Activated gamma-delta T cell treated with Interleukin-2 at 50 U/mL for 16 hours (primary cell): ENCODE results near the gene AK5.
"Not testable (repeated sequence)": the region's sequence is repeated elsewhere in the genome, so short reads cannot be mapped to it uniquely, and the experiment has no call there.

ENCODE experiments used
- DNase-seq: peaks from one replicate; pipeline ENCODE4 v3.0.0-alpha.2; 2020

Gene AK5

DNA sequence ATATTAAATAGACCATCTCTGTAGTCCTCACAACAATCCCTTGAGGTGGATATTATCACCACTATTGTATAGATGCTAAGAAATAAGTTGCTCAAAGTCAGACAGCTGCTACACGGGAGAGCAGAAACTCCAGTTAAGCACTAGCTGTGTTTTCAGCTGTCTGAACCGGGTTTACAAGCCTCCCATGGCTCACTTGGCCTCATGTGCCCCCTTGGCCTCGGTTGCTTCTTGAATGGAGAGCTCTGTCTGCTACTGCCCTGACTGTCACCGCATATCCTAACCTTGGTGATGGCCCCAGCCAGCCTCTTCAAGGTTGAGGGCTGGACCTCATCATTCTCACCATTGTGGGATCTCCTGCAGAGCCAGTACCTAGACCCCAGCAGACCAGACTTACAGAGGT is 123.4 kb downstream of the AK5 start:
- DNase-seq, result no peak

DNA sequence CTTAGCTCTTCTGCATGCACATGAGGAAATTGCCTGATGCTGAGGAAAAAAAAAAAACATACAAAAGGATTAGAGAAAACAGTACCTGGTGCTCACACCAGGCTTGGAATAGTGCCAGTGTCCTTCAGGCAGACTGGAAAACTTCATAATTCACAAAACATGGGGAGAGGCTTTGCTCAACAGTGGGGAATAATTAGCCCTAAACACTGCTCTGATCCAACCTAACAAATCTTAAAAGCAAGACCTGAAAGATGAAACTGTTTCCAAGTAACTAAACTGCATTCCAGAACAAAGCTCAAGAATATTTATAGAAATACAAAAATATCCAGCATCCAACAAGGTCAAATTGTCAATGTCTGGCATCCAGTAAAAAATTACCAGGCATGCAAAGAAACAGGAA is 124.8 kb downstream of the AK5 start:
- no peak for DNase-seq

DNA sequence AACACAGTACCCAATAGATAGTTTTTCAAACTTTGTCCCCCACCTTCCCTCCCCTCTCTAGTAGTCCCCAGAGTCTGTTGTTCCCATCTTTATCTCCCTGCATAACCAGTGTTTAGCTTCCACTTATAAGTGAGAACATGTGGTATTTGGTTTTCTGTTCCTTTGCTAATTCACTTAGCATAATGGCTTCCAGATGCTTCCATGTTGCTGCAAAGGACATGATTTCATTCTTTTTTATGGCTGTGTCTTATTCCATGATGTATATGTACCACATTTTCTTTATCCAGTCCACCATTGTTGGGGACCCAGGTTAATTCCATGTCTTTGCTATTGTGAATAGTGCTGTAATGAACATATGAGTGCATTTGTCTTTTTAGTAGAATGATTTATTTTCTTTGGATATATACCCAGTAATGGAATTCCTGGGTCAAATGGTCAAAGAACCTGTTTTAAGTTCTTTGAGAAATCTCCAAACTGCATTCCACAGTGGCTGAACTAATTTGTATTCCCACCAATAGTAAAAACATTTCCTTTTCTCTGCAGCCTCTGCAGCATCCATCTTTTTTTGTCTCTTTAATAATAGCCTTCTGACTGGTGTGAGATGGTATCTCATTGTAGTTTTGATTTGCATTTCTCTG is 126.0 kb downstream of the AK5 start:
- DNase-seq, result no peak

DNA sequence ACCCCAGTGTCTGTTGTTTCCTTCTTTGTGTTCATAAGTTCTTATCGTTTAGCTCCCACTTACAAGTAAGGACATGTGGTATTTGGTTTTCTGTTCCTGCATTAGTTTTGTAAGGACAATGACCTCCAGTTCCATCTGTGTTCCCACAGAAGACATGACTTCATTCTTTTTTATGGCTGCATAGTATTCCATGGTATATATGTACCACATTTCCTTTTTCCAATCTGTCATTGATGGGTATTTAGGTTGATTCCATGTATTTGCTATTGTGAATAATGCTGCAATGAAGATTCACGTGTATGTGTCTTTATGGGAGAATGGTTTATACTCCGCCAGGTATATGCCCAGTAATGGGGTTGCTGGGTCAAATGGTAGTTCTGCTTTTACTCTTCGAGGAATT is 127.1 kb downstream of the AK5 start:
- not testable (repeated sequence) for DNase-seq

DNA sequence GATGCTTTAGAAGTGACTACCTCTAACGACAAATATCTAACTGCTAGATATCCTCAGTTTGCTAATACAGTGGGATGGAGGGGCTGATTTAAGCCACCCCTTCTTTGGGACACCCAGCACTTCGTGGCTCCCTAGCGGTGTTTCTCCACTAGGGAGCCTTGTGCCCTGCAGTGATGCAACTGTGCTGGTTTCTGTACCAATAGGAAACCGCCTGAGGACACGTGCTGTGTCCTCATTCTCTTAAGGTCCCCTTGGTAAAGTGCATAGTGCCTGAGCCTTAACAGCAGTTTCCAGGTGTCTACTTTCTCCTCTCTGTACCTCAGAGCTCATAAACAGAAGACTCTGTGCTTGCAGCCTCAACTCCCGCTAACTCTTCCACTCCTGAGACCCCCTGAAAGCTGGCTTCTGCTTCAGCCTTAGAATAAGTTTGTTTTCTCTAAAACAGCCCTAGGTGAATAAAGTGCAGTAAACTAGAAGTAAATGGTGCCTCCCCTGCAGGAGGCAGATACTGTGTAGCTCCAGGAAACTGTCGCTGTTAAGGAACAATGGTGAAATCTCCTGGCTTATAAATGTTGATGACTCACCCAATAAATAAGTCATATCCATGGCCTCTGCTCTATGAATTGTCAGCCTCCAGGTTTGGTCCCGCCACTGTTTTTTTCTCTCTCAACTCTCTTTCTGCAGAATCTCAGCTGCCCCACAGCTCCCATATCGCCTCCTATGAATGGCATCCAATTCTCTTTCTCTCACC is 130.4 kb downstream of the AK5 start:
- DNase-seq, result no peak

DNA sequence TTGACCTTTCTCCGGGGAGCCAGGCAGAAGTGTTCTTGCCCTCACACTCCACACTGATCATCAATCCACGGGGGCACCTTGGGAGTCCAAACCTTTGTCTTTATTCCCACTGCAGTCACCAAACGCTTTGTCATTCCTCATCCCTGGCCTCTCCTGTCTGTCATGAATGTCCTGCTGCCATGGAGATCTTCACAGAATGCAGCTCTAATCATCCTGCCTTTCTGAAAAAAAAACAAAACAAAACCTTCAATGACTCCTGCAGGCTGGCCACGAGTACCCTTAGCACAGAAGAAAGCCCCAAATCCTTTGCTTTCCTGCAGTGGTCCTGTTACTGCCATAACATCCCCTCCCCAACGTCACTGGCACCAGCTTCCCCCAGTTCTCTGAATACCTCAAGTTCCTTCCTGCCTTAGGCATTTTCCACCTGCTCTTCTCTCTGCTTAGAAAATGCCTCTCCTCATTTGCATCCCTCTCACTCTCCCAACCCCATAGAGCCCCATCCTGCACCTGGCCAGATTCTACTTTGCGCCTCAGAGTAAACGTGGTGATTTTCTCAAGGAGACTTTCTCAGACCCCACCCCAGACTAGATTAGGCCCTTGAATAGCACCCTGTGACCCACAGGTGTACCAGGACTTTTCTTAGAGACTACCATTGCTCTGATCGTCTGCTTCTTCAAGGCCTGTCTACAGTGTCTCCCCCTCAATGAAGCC is 131.2 kb downstream of the AK5 start:
- no peak for DNase-seq

DNA sequence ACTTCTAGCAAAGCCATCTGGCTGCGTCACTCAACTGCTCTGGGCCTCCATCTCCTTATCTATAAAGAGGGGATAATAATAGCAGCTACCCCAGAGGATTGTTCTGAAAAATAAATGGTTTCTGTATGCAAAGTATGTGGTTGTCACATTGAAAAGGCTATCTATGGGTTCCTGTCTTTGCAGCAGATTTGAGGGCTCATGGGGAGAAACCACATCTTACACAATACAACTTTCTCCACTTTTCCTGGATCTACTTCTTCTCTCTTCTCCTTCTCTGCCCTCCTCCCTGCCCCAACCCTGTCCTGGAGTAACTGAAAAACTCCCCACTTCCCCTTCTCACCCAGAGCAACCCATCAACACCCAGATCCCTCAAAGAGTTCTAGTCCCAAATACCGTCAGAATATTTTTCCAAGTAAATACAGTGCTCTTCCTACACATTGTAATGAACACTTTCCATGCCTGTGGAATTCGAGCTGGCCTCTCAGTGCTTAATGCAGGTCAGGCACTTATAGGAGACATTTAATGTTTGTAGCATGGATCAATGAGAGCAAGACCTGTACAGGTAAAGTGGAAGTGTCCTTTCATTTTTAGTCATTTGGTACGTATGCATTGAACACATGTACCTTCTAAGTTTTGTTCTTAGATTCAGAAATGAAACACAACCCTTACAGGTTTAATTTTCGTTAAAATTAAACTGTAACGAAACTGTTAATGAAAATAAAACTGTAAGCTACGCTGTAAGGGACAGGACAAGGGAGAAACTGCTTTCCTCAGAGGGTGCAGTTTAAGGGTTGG is 131.9 kb downstream of the AK5 start:
- DNase-seq, result no peak

DNA sequence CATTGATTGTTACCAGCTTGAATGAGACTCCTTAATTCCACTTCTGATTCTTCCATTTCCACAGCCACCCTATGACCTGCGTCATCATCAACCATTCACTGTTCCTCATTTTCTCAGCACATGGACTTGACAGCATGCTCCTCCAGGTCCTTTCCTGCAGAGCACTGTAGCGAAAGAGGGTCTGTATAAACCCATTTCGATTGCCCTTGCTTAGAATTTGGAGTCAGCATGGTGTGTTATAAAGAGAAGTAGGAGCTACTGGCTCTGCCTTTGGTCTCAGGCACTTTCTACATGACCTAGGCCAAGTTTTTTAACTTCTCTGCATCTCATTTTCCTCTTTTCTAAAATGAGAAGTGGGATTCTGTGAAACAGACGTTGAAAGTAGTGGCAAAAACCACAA is 133.8 kb downstream of the AK5 start:
- DNase-seq, result no peak

DNA sequence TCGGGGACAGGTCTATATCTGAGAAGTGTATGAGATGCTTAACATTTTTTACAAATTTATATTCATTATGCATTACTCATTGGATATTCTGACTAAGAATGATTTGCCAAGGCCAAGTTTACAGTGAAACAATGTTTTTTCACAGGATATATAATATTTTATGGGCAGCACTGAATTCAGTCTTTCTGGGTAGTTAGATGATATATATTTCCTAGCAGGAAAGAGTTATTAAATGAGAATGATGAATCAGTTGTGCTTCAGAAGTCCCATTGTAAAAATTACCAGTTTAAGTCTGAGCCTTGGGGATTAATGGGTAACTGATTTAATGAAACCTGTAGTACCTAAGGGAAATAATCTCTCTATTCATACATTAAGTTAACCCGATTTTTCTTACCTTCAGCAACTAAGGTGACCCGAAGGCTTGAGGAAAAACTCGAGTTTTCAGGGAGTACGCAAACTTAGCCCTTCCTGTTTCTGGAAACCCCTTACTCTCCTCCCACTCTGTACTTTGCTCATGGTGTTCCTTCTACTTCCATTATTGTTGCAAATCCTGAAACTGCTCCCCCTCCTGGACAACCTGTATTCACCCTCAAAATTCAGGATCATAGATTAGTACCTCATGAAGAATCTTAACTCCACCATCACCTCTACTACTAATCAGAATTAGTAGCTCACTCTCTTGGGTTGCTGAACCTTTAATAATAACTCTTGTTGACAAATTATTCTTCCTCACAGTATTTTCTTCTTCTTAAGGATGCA is 135.1 kb downstream of the AK5 start:
- DNase-seq, result no peak

DNA sequence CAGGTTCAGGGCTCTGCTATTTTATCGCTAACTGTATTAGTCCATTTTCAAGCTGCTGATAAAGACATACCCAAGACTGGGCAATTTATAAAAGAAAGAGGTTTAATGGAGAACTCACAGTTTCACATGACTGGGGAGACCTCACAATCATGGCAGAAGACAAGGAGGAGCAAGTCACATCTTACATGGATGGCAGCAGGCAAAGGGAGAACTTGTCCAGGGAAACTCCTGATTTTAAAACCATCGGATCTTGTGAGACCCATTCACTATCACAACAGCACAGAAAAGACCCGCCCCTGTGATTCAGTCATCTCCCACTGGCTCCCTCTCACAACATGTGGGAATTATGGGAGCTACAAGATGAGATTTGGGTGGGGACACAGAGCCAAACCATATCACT is 136.2 kb downstream of the AK5 start:
- DNase-seq, result not testable (repeated sequence)

DNA sequence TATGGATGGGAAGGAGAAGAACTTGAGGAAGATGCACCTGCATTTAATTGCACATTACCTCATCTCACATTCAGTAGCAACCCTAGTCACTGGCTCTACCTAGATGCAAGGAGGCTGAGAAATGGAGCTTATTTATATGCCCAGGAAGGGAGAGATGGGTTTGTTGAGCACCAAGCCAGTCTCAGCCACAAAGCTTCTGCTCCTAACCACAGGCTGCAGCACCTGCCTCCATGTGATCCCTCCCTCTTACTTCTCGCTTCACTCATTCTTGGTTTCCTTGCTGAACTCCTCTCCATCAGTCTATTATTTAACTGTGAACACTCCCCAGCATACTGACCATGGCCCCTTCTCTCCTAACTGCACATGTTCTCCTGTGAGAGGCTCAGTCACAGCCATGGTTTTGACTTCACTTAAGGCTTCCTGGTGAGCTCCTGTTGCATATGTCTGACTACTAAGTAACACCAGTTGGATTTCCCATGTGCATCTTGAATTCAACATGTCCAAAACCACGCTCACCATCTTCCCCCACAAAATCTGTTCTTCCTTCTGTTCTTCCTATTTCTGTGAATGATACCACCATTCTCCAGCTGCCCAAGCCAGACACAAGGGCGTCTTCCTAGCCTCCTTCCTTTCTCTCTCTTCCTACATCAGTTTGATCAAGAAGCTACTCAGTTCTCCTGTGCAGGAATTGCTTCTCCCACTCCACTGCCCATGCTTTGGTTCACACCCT is 139.8 kb downstream of the AK5 start:
- no peak for DNase-seq

DNA sequence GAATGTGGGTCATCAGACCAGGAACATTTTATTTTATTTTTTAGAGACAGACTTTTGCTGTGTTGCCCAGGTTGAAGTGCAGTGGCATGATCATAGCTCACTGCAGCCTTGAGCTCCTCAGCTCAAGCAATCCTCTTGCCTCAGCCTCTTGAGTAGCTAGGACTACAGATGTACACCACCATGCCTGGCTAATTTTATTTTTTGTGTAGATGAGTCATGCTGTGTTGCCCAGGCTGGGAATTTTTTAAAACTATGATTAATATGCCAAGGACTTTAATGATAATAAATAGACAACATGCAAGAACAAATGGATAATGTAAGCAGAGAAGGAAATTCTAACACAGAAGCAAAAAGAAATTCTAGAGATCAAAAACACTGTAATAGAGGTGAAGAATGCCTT is 142.4 kb downstream of the AK5 start:
- DNase-seq, result no peak

DNA sequence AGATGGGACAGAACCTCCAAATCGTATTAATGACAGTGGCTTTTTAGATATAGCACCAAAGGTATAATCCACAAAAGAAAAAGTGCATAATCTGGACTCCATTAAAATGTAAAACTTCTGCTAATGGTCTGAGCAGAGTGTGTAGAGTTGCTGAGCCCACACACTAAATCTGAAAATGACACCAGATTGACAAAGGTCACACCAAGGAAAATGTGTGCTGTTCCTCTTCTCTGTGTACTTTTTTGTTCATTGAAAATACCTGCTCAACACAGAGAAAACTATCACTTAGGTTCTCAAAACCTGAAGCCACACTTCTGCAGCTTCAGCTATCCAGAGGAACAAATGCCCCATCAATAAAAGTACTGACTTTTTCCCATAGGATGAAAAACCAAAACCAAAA is 146.2 kb downstream of the AK5 start:
- no peak for DNase-seq

DNA sequence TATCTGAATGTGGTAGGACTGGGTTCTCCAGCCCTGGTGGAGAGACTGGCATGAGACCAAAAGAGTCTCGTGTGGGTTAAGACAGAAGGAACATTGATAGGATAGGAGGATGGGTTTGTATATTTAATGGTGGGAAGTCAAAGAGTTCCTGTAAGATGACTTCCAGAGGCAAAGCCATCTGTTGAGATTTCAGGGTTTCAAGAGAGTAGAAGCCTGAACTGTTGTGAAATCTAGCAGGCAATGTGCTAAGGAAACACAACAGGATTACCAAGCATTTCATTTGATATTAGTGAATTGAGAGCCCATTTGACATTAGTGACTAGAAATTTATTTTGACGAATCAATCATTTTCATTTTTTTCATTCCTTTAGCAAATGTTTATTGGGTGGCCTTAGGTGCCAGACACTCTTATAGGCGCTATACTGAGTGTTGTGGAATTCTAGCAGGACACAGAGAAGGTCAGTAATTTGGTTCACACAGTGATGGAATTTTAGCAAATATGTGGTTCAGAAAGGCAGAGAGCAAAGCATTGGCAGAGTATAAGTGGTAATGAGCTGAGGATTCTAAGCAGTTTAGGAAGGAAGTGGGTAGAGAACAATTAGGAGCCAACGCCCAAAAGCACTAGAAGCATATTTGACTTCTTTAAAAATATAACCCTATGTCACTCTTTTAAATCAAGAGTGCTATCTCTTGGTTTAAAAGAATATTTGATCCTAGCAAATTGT is 149.3 kb downstream of the AK5 start:
- no peak for DNase-seq

DNA sequence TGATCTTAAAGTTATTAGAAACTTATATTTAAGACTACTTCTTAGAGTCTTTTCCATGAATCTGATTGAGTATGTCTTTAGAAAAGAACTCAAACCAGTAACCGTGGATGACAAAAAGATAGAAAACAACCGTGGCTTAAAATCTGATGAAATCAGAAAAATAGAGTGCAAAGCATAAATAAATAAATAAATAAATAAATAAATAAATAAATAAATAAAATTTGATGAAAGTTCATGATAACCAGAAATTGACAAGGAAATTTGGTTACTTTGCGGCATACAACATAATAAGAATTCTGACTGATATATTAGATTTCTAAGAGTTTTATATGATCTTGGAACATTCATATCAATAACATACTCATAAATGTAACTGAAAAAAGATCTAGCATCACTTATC is 152.1 kb downstream of the AK5 start:
- DNase-seq, result no peak

DNA sequence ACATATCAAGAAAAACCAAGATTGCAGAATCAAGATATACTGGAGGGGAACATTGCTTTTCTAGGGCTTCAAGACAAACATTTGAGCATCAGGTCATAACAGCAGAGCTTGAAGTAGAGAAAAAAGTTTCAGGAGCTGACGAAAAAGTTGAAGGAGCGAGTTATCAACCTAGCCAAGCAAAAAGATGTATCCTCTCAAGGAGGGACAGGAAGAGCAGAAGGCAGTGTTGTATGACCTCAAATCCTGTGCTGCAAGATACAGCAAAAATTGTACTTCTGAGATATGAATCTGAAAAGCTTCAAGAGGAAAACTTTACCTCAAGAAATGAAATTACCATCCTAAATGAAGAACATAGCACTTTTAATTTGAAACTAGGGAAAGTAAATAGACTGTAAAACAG is 153.1 kb downstream of the AK5 start:
- DNase-seq, result no peak

DNA sequence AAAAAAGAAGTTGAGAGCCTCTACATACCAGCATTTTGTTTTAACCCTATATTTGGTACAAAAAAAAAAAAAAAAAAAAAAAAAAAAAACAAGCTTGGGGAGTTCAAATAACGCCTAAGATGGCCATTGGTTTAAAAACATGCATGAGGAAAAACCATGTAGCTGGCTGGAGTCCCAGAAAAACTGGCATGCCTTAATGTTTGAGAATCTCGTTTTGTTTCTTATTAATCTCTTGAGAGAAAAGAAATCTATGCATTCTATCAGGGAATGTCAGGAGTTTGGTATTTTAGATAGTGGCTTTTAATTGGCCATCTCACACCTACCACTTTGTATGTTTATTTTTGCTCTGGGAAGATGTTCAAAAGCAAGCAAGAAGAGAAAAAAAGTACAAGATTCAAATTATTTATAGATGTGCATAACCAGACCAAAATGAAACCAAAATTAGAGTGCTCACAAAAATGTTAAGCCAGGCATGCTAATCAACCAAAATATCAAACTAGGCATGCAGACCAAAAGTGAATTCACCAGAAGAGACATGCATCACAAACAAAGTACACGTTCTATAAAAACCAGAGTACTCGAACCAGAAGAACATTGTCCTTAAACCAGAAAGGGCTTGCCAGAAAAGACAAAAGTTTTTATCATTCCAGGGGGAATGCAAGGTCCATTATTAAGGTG is 156.6 kb downstream of the AK5 start:
- no peak for DNase-seq

DNA sequence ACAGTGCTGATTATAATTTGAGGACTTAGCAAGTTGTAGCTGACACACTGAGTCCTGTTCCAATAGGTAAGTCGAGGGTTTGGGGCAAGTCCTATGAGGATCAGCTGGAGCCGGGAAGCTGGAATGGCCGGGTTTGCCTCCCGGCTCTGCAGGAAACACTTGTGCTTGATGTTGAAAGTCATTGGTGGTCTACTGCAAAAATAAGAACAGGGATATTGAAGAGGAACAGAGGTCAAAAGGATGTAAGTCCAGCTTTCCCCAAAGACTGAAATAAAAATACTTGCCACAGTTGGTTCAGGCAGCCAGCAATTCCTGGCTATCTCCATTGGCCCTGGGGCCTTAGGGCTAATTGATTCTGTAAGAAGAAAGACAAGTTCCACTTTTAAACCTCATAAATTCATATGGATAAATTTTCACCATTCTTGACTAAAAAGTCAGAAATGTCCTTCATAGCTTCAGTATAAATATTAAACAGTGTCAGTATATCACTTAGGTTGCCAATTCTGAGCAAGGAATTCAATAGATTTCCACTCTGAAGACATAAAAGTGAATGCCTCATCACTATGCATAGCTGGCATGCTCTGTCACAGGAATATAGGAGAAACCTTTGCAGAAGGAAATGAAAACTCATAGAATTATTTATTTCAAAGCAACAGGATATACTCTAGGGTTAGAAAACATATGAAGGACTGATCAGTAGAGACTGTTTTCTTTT is 165.2 kb downstream of the AK5 start:
- DNase-seq, result no peak

DNA sequence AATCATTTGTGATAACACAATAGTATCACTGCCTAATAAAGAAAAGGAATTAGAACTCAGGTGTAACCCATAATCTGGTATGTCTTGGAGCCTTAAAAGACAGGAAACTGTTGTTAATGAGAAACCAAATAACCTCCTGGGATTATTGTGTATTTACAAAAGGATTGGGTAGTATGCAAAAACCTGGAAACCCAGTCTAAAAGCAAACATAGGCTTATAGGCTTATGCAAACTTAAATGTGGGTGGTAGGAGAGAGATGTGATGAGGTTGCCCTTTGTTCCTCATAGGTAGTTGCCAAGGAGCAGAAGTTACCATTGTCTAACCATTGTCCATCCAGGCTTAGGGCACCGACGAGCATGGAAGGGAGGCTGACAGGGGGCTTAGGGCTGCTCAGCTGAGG is 165.8 kb downstream of the AK5 start:
- DNase-seq, result no peak

DNA sequence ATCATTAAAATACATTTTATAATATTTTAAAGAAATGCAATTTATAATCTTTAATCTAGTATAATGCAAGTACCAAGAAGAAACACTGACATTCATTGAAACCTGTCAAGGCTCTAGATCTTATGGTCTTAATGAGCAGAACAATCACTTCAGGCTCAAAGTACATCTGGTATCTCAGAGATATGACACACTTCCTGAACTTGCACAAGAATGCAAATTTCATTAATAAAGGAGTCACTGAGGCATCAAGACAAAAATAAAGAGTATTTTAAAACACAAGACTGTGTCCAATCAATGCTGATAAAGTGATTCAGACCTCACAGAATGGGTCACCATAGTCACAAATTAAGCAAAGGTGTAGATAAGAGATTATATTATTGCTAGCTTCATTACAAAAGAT is 178.1 kb downstream of the AK5 start:
- no peak for DNase-seq
